ENCODE data around the gene XPNPEP1.

XPNPEP1 gene

DNA sequence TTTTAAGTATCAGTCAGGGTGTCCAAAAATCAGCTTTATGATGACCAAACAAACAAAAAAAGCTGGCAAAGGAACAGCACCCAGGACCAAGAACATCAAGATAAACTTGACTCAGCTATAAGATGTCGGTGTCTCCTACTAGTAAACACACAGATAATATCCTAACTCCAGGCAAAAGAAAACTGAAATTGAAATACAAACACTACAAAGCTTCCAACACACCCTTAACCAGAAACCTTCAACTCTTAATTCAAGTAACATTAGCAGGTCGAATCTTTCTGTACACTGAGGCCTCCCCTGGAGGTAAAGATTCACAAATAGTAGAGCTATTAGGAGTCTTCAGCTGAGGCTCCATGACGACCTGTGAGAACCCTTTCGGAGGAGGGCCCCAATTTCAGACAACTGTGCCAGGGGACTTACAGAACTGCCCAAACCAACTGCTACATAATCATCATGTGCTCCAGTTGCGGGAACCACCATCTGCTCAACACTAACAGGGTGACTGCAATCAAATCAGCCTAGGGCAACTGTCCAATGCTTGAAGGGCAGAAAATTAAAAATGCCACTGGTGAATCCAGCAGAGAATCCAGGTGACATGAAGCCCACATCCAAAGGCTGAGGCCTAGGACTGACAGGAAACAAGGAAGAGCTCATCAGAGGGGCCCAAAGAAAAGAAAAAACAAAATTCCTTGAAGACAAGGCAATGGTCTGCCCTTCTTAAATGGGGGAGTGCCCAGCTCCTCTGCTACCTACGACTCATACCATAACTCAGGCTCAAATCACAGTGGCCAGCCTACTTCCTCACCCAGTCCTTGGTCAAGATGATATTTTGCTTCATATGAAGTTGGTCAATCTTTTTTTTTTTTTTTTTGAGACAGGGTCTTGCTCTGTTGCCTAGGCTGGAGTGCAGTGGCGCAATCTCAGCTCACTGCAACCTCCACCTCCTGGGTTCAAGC lies 20.0 kb downstream of the XPNPEP1 start (continued):
- no peak for TF ChIP-seq CSDC2 (CRISPR knock-in tag; IDR thresholded peaks at IDR 0.05)
- TF ChIP-seq POU6F1 (CRISPR knock-in tag; IDR thresholded peaks at IDR 0.05; ENCODE audit: borderline replicate concordance, low read depth), result no peak
- TF ChIP-seq ISL1 (CRISPR knock-in tag; IDR thresholded peaks at IDR 0.05), result no peak

GRCh38 chr10:109899356-109900331 lies 23.7 kb downstream of the XPNPEP1 start:
- ATAC-seq, result no peak
- TF ChIP-seq BACH2 (CRISPR knock-in tag; IDR thresholded peaks at IDR 0.05; ENCODE audit: borderline replicate concordance), result no peak
- no peak for TF ChIP-seq ZFP30 (CRISPR knock-in tag; IDR thresholded peaks at IDR 0.05)
- TF ChIP-seq CREB5 (CRISPR knock-in tag; IDR thresholded peaks at IDR 0.05; ENCODE audit: low read depth), result no peak
- TF ChIP-seq CSRNP3 (CRISPR knock-in tag; IDR thresholded peaks at IDR 0.05), result no peak
- TF ChIP-seq POU6F1 (CRISPR knock-in tag; IDR thresholded peaks at IDR 0.05; ENCODE audit: borderline replicate concordance, low read depth), result no peak
- no peak for TF ChIP-seq ZC3H10 (CRISPR knock-in tag; IDR thresholded peaks at IDR 0.05)
- TF ChIP-seq SNAI2 (CRISPR knock-in tag; IDR thresholded peaks at IDR 0.05), result no peak
- TF ChIP-seq ARNTL (CRISPR knock-in tag; IDR thresholded peaks at IDR 0.05; ENCODE audit: borderline replicate concordance, low read depth), result no peak
- no peak for TF ChIP-seq ZNF8 (CRISPR knock-in tag; IDR thresholded peaks at IDR 0.05)

DNA sequence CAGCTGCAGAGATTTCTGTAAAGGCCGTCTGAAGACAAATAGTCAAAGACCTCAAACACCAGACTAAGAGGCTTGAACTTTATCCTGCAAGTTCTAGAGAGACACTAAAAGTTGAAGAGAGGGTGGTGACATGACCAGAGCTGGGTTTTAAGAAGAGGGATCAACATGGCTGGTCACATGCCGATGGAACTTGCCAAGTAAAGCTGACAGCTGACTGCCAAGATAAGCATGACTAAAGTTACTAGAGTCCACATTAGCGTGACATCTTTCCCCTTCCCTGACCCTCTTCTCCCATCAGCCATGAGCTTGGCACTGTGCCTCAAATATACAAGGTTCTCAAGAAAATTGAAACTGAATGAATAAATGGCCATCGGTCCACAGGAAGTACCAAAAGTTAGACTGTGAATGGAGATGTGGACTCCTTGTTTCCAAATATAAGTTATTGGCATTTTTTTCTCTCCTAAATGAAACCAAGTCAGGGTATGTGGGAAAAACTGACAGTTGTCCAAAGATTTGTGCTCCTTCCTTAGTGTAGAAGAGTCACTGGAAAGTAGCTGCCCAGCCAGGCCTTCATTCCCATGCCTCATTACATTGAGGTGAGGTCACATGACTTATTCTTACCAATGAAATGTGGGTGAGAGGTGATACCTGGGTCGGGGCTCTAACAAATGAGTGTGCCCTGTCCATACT lies 24.5 kb downstream of the XPNPEP1 start:
- no peak for TF ChIP-seq ZNF70 (CRISPR knock-in tag; IDR thresholded peaks at IDR 0.05)
- no peak for TF ChIP-seq OSR1 (CRISPR knock-in tag; IDR thresholded peaks at IDR 0.05)
- no peak for ATAC-seq

GRCh38 chr10:109898007-109898406 lies 25.3 kb downstream of the XPNPEP1 start:
- TF ChIP-seq ZNF8 (CRISPR knock-in tag; IDR thresholded peaks at IDR 0.05), result no peak
- no peak for TF ChIP-seq BACH2 (CRISPR knock-in tag; IDR thresholded peaks at IDR 0.05; ENCODE audit: borderline replicate concordance)
- TF ChIP-seq ZFP3 (CRISPR knock-in tag; IDR thresholded peaks at IDR 0.05), result no peak
- ATAC-seq, result no peak

DNA sequence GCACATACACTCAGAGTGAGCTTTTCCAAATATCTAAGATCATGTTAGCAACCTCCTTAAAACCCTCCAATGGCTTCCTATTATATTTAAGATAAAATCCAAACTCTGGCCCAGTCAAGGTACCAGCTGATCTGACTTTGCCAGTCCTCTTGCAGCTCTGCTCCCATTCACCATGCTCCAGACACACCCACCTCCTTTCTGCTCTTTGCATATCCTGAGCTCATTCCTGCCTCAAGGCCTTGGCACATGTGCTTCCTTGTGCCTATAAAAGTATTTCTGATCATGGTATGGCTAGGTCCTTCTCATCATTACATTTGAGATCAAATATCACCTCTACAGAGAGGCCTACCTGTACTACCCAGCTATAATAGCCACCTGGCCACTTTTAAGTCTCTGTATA lies 27.5 kb downstream of the XPNPEP1 start:
- TF ChIP-seq TOX (CRISPR knock-in tag; IDR thresholded peaks at IDR 0.05; ENCODE audit: borderline replicate concordance) (no peak), ARNTL (CRISPR knock-in tag; IDR thresholded peaks at IDR 0.05; ENCODE audit: borderline replicate concordance, low read depth) (no peak), BACH2 (CRISPR knock-in tag; IDR thresholded peaks at IDR 0.05; ENCODE audit: borderline replicate concordance) (no peak), ESRRG (CRISPR knock-in tag; IDR thresholded peaks at IDR 0.05) (no peak), ZC3H10 (CRISPR knock-in tag; IDR thresholded peaks at IDR 0.05) (no peak), CSDC2 (CRISPR knock-in tag; IDR thresholded peaks at IDR 0.05) (no peak), ZFP3 (CRISPR knock-in tag; IDR thresholded peaks at IDR 0.05) (no peak), ZNF565 (CRISPR knock-in tag; conservative IDR thresholded peaks at IDR 0.05; ENCODE audit: low read depth) (no peak)
- no peak; the same call in 2 of the 3 replicates for ATAC-seq

Measured in SK-N-SH treated with all-trans-retinoic acid at 6 μM for 48 hours (cell line).